HL-60 (cell line): ENCODE results near the gene TMEM183A.

Experiments used
- CTCF ChIP-seq: IDR thresholded peaks from one replicate; pipeline ENCODE4 v1.5.1; 2011; ENCODE audit warnings: low read length, control low read depth, inconsistent platforms; ENCODE audit not compliant: insufficient read depth
- REST ChIP-seq: IDR thresholded peaks from 2 replicates; pipeline ENCODE4 v1.6.1; 2012; ENCODE audit warnings: low read depth; ENCODE audit not compliant: insufficient replicate concordance
- SPI1 ChIP-seq: IDR thresholded peaks from 2 replicates; pipeline ENCODE4 v1.6.1; 2012; ENCODE audit warnings: low read depth, mild to moderate bottlenecking, borderline replicate concordance

GRCh38 chr1:203039609-203040512 is 32.7 kb downstream of the TMEM183A start:
- TF ChIP-seq CTCF = peak; percentile 4
- TF ChIP-seq REST = no peak
- no peak for TF ChIP-seq SPI1
